HepG2 (cell line): ENCODE data around the gene P3H3.

ENCODE experiments used
- EZH2 ChIP-seq: conservative IDR thresholded peaks from 2 replicates; pipeline ENCODE4 v1.6.1; 2012; ENCODE audit warnings: mild to moderate bottlenecking, low read depth, low read length, moderate library complexity
- KLF13 ChIP-seq: sonication (generic); formaldehyde crosslinking; IDR thresholded peaks from 2 replicates; pipeline ENCODE4 v1.4.0; 2020; ENCODE audit warnings: mild to moderate bottlenecking, missing genetic modification reagents
- MAF1 ChIP-seq: sonication (generic); formaldehyde crosslinking; IDR thresholded peaks from 2 replicates; pipeline ENCODE4 v1.5.0; 2020; ENCODE audit warnings: missing genetic modification reagents, borderline replicate concordance
- NCOA1 ChIP-seq: sonication (generic); formaldehyde crosslinking; IDR thresholded peaks from 2 replicates; pipeline ENCODE4 v1.9.0; 2021; ENCODE audit warnings: missing genetic modification reagents
- NFIC ChIP-seq: IDR thresholded peaks from 2 replicates; pipeline ENCODE4 v1.6.1; 2012; ENCODE audit warnings: mild to moderate bottlenecking, low read length, inconsistent platforms
- PITX1 ChIP-seq: sonication (generic); formaldehyde crosslinking; IDR thresholded peaks from 2 replicates; pipeline ENCODE4 v1.5.1; 2020; ENCODE audit warnings: mild to moderate bottlenecking, missing genetic modification reagents
- SNAI1 ChIP-seq: sonication (generic); formaldehyde crosslinking; IDR thresholded peaks from 2 replicates; pipeline ENCODE4 v1.5.0; 2020; ENCODE audit warnings: mild to moderate bottlenecking, missing genetic modification reagents, borderline replicate concordance
- TAF1 ChIP-seq: sonication (generic); formaldehyde crosslinking; IDR thresholded peaks from 2 replicates; pipeline ENCODE4 v1.4.0; 2020; ENCODE audit warnings: missing genetic modification reagents
- THAP11 ChIP-seq: IDR thresholded peaks from 2 replicates; pipeline ENCODE4 v1.6.1; 2016; ENCODE audit warnings: missing biosample characterization, missing genetic modification reagents
- ZNF432 ChIP-seq: sonication (generic); formaldehyde crosslinking; IDR thresholded peaks from 2 replicates; pipeline ENCODE4 v1.5.0; 2020; ENCODE audit warnings: missing genetic modification reagents, mild to moderate bottlenecking, borderline replicate concordance
- ZNF558 ChIP-seq: sonication (generic); formaldehyde crosslinking; IDR thresholded peaks from 2 replicates; pipeline ENCODE4 v1.9.0; 2022; ENCODE audit warnings: mild to moderate bottlenecking, missing genetic modification reagents, borderline replicate concordance
- ZNF615 ChIP-seq: sonication (generic); formaldehyde crosslinking; IDR thresholded peaks from 2 replicates; pipeline ENCODE4 v1.5.0; 2020; ENCODE audit warnings: mild to moderate bottlenecking, missing genetic modification reagents, borderline replicate concordance

DNA sequence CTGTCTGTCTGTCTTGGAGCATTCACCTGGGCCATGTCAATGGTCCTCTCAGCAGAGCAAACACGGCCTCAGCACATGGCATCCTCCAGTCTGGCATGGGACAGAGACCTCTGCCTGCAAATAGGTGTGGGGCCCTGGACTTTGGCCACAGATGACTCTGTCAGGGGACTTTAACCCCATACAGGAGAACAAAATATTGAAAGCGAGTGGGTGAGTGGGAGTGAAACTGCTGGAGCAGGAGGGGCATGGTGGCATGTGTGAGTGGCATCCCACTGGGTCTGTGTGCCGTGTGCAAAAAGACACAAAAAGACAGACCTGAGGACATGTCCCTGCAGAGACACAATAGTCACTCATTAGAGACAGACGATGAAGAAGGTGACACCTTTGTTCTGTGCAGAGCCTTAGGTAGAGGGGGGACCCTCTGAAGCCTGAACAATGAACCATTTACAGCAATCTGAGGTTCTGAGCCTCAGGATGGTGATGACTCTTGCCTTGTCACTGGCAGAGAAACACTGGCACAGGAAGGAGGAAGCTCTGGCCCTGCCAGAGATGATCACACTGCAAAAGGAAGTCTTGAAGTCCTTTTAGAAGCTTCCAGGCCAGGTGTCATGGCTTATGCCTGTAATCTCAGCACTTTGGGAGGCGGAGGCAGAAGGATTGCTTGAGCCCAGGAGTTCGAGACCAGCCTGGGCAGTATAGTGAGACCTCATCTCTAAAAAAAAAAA is 48.3 kb upstream of the P3H3 start:
- TF ChIP-seq ZNF615 (CRISPR knock-in tag) (no peak), THAP11 (no peak), MAF1 (no peak), SNAI1 (no peak), ZNF432 (CRISPR knock-in tag) (no peak), NFIC (no peak), KLF13 (CRISPR knock-in tag) (no peak), EZH2 (no peak), NCOA1 (CRISPR knock-in tag) (no peak), TAF1 (no peak), ZNF558 (CRISPR knock-in tag) (no peak), PITX1 (CRISPR knock-in tag) (no peak; the same call in 1 of the 2 replicates)
